H54 (cell line): ENCODE results near the gene FZD2.
"Not testable (repeated sequence)": the region's sequence is repeated elsewhere in the genome, so short reads cannot be mapped to it uniquely, and the experiment has no call there.

Experiments used
- DNase-seq: peaks from one replicate; pipeline ENCODE4 v3.0.0; 2011; ENCODE audit warnings: low spot score, mixed read lengths; ENCODE audit not compliant: insufficient read length
- FAIRE-seq: peaks from 3 replicates; lab custom pipeline; 2011; peaks lifted over from hg19 to GRCh38; lab: Jason Lieb, UNC
- POLR2A ChIP-seq: IDR thresholded peaks from 2 replicates; pipeline ENCODE4 v1.6.1; 2011; ENCODE audit warnings: low read depth, mild to moderate bottlenecking, low read length

Gene FZD2

DNA sequence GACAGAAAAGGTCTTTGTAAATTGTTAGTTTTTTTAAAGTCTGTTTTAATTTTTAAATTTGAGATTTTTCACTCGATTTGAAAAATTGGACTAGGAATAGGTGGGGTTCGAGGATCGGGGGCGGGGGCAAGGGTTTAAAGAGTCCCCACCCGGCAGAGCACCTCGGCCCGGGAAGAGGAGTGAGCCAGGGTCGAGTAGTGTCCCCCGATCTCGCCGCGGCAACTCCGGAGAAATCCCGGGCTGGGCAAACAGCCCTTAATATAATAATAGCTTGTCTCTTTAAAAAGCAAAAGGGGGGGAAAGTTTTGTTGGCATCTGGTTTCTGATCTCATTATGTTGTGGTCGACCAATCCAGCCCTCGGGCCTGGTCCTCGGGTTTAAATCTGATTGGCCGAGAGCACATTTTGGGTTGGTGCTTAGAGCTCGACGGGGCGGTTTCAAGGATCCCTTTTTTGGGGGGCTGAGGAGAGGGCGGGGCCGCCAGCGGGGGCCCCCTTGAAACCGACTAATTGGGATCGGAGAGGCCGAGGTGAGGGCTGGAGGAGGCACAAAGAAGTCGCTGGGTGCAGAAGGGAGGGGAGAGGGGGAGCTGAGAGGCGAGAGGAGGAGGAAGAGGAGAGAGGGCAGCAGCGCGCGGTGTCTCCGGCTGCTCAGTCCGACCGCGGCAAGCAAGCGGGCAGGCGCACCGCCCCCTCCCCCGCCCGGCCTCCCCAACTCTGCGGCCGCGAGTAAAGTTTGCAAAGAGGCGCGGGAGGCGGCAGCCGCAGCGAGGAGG lies at the start of gene FZD2:
Gene FZD2 (plus strand): TSS at position 653 of the 775 bp plus-strand sequence. CDS start 205 bp downstream, outside the sequence.
- peak; percentile 67 for TF ChIP-seq POLR2A
- FAIRE-seq (no peak), DNase-seq (peak; percentile 97)

DNA sequence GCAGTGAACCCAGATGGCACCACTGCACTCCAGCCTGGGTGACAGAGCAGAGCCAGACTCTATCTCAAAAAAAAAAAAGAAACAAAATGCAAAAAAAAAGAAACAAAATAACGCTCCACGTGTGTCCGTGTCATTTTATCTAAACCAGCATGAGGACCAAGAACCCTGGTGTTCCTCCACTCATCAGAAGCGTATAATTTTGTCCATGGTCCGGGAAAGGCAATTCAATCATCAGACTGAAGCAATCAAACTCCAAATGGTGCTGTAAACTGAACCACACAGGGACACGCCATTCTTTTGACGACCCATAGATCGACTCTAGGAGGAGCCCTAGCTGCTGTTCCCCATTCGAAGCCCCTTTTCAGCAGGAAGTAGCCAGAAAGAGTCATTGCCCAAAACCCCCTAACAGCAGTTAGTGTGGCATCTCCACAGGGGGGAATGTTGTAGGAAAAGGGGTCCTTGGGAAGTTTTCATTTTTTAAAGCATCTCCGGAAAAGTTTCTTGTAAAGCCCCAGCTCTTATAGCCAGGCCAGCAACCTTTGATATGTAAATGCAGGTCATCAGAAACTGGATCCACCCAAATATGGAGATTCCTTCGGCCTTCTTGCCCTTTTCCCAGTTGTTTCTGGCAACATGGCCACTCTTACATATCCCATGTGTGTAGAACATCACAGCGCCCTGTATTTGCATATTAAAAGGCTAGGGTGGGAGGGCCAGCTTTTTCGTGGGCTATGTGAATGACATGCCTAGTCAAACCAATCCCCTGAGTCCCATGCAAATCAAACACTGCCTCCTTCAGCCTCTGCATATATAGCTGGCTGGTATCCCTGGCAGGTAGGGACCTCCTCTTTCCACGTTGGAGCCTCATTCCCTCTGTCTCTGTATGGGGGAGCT lies 45.8 kb upstream of the FZD2 start:
- not testable (repeated sequence) for FAIRE-seq, DNase-seq

DNA sequence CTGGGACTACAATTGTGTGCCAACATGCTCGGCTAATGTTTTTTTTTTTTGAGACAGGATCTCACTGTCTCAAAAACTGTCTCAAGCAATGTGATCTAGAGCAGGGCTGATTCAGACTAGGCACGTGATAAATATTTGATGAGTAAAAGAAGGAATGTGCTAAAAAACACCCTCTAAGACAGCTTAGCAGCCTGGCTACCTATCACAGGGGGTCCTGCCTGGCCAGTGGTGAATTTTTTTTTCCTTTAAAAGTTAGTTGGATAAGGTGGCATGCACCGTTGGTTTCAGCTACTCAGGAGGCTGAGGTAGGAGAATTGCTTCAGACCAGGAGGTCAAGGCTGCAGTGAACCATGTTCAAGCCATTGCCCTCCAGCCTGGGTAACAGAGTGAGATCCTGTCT lies 39.3 kb upstream of the FZD2 start:
- FAIRE-seq (no peak), DNase-seq (no peak)

DNA sequence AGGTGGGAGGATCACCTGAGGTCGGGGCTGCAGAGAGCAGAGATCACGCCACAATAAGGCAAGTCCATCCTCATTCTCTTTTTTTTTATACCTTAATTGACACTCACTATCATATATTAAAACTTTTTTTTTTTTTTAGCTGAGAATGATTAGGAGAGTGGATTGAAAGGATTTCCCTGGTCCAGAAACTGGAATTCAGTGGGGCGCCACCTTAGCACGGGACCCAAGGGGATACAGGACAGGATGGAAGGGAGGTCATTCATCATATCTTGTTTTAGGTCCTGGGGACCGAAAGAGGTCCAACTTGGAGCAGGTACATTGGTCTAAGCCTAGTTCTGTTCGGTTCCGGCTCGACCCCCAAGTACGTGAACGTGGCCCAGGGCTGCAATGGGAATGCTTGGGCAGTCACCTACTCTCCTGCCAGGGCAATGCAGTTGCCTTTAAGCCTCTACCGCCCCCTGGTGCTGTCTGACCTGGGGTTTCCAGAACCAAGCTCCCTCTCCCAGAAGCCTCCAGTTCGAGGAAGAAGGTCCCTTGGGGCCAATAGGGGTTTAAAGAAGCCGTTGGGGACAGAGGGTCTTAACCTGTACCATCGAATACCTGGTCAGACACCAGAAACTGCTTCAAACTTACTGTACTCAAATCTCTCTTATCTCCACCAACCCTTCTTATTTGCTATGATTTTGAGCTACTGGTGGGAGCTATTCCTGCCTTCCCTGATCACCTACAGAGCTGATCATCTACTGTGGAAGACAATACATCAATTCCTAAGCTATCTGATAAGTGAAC lies 34.2 kb upstream of the FZD2 start:
- FAIRE-seq (no peak), DNase-seq (peak; percentile 61)
- no peak for TF ChIP-seq POLR2A

More for the DNA sequence above, 39.3 kb upstream of the FZD2 start:
- no peak for TF ChIP-seq POLR2A

DNA sequence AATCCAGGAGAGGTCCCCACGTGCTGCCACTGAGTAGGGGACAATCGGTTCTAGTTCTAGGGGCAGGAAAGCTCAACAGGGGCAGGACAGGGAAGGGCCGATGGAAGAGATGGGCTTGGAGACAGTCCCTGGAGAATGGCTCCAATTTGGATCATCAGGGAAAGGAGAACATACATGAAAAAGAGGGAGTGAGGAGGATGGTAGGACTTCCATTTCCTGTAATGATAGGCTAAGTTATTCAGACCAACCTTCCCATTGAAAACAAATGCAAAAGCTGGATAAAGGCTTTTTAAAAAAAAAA lies 33.7 kb upstream of the FZD2 start:
- FAIRE-seq, result no peak
- no peak for TF ChIP-seq POLR2A
- DNase-seq, result no peak

DNA sequence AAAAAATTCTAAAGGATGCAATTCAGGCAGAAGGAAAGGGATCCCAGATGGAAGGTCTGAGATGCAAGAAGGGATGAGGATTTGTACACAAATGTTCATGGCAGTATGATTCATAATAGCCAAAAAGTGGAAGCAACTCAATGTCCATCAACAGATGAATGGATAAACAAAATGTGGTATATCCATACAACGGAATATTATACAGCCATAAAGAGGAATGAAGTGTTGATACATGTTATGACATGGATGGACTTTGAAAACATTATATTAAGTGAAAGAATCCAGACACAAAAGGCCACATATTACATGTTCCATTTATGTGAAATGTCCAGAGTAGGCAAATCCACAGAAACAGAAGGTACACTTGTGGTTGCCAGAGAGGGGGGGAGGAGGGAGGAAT lies 30.2 kb upstream of the FZD2 start:
- no peak for FAIRE-seq
- TF ChIP-seq POLR2A, result no peak

DNA sequence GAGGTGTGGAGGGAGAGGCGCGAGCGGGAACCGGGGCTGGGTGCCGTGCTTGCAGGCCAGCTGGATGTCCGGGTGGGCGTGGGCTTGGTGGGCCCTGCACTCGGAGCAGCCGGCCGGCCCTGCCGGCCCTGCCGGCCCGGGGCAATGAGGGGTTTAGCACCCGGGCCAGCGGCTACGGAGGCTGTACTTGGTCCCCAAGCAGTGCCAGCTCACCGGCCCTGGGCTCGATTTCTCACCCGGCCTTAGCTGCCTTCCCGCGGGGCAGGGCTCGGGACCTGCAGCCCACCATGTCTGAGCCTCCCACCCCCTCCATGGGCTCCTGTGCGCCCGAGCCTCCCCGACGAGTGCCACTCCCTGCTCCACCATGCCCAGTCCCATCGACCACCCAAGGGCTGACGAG lies 29.3 kb upstream of the FZD2 start:
- TF ChIP-seq POLR2A, result no peak
- no peak for FAIRE-seq
- no peak for DNase-seq

More for the DNA sequence above, 30.2 kb upstream of the FZD2 start:
- DNase-seq, result no peak

DNA sequence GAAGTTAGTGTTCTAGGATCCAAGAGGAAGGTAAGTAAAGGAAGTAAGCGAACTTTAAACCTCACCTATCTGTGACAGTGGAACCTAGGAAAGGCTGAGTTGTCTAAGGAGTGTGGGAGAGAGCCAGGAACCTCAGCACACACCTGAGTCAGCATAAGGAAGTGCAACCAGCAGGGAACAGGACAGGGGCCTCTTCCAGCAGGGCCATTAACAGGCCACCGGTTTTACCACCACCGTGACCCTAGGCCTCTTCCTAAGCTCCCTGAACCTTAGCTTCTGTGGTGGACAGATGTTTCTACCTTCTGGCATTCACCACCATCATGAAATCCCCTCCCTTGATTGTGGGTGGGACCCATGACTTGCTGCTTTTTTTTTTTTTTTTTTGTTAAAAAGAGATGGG lies 27.4 kb upstream of the FZD2 start:
- DNase-seq, result no peak
- TF ChIP-seq POLR2A, result no peak
- no peak for FAIRE-seq

DNA sequence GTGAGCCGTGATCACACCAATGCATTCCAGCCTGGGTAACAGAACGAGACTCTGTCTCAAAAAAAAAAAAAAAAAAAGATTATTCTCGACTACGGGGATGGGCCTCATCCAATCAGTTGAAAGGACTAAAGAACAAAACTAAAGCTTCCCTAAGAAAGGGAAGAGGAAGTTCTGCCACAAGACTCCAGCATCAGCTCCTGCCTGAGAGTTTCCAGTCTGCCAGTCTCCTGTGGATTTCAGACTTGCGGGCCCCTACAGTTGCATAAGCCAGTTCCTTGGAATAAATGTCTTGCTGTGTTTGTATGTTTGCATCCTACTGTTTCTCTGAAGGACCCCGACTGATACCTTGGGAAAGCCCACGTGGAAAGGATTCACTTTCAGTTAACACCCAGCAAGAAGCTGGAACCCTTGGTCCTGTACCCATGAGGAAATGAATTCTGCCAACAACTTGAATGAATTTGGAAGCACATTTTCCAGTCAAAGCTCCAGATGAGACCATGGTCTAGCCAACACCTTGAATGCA lies 26.3 kb upstream of the FZD2 start:
- no peak for DNase-seq
- no peak for FAIRE-seq
- no peak for TF ChIP-seq POLR2A

DNA sequence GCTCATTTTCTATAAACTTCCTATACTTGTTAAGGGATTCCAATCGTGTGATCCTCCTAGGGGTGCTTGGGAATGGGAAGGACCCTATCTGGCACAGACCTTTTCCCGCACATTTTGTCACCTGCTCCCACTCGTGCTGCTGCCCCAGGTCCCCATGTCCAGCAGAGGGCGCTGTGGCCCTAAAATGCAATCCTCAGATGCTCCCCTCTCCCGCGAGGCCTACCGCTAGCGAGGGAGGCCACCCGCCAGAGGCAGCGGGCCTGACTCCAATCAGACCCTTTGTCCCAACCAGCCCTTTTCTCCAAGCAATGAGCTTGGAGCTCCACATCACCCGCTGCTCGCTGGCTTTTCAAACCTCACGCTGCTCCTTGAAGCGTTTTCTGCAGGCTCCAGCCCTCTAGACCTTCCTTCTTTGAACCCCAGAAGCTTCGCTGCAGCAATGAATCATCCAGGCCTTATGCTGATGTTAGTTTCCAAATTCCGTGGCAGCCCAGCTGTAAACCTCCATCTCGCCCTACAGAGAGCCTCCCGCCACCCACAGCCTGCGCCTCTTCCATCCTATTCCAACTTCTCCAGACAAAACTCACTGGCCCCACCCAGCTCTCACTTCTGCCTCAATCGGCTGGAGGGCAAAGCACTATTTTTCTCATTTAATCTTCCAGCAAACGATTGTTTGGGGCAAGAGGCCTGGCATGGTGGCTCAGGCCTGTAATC lies 23.6 kb upstream of the FZD2 start:
- no peak; the same call in 1 of the 2 replicates for TF ChIP-seq POLR2A
- FAIRE-seq (no peak), DNase-seq (peak; percentile 91)

DNA sequence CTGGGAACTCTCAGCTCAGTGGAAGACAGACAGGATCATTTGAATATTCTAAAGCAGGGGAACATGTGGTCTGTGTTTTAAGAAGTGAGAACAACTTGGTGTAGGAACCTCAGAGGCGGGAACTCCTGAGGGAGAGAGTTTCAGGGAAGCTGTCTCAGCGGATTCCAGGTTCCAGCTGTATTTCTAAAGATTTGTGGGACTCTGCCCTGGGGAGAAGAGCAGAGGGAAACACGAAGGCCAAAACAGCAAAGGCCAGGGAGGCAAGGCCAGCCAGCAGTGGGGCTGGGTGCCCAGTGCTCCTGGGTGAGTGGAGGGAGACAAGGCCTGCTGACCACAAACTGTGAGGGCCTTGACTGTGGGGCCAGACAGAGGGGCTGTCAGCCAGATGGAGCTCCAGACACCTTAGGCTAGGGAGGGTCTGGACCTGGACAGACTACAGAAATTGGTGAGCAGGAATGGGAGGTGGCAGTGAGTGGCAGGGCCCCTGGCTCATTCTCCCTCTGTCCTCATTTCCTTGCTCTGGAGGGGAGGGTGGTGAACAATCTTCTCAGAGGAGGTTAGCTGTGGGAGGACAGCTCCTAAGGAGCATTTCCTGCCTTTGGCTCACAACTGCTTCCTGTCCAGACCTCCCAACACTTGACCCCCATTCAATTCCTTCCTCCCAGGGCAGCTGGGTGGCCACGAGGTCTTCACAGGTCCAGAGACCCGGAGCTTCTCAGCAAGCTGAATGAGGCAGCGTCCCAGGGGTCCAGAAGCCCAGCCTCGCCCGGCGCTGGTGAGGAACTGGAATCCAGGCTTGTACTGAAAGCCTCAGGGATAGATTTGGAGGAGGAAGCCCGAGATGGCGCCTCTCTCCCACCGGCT lies 21.0 kb upstream of the FZD2 start:
- FAIRE-seq (no peak), DNase-seq (no peak)
- no peak for TF ChIP-seq POLR2A

DNA sequence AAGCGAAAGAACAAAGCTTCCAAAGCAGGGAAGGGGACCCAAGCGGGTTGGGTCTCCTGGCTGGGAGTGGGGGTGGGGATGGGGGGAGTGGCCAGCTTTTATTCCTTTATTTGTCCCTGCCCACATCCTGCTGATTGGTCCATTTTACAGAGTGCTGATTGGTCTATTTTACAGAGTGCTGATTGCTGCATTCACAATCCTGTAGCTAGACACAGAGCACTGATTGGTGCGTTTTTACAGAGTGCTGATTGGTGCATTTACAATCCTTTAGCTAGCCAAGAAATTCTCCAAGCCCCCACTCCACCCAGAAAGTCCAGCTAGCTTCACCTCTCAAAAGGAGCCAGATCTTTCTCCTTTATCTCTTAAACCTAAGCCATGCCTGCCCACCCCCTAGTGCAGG lies 19.4 kb upstream of the FZD2 start:
- DNase-seq, FAIRE-seq: not testable (repeated sequence)
